Bronchial epithelial cell (primary cell): ENCODE results near the gene DGKI. TPM values are rescaled to one million over a fixed set of nuclear protein-coding genes. Genes with fewer than 3 reads are reported as not detected.

Source experiments
- DNase-seq: peaks from one replicate; pipeline ENCODE4 v3.0.0-alpha.2; 2010; ENCODE audit warnings: low read depth
- FAIRE-seq: peaks from 2 replicates; lab custom pipeline; 2011; peaks lifted over from hg19 to GRCh38; lab: Jason Lieb, UNC
- H3K27me3 ChIP-seq: 2 replicates; pipeline ENCODE4 v1.5.1; 2011; ENCODE audit warnings: low read length; ENCODE audit not compliant: control insufficient read depth, insufficient read depth
- H3K36me3 ChIP-seq: 2 replicates; pipeline ENCODE4 v1.5.1; 2011; ENCODE audit warnings: low read length; ENCODE audit not compliant: control insufficient read depth, insufficient read depth
- H3K4me3 ChIP-seq: 2 replicates; pipeline ENCODE4 v1.5.1; 2011; ENCODE audit warnings: mild to moderate bottlenecking, low read depth, low read length, control low read depth
- total RNA-seq: library from RNA; depleted of rRNA; stranded (reverse); fragments of >200 nt; gene quantifications from 2 replicates; pipeline ENCODE4 v1.2.1, GENCODE V29; 2014
- TF ChIP-seq, protein P1 (sequence below): IDR thresholded peaks from 2 replicates; pipeline ENCODE4 v1.5.1; 2011; ENCODE audit warnings: mild to moderate bottlenecking, moderate library complexity, low read length, control low read depth, inconsistent platforms; ENCODE audit not compliant: insufficient read depth, severe bottlenecking

The DGKI gene
- total RNA-seq, 1 donor from 2014 or later = under 0.01 TPM

DNA sequence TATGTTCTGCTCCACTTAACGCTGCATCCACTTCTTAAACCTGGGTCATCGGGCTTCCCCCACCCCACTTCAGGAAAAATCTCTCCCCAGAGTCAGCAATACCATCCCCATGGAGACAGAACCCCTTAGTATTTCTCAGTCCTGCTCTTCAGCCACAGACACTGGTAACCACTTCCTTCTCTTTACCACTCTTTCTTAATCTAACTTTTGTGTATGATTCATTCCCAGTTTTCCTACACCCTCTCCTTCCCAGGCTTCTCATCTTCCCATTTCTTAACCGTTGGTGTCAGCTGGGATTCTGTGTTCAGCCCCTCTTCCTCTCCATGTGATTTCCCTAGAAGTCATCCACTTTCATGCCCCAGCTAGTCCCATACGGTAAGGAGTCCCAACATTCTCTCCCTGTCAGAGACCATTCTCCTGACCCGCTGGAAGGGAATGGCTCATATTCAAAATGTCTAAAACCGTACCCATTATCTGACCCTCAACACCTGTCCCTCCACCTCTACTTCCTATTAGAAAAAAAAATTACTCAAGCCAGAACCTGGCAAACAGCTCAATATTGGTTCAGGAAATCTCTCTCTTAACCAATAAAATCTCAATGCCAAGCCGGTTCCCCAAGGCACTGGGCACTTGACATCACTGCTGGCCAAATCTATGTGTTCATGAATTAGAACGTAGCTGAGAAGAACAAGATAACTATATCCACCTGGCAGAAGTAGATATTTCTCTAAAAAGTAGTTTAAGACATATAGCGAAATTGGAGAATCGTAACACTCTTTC lies 89.4 kb downstream of the DGKI start:
- H3K4me3 ChIP-seq = no peak overlapping the region
- peaks cover 4% of the 10 kb centered on the region for H3K27me3 ChIP-seq
- H3K36me3 ChIP-seq = no peaks in the 10 kb centered on the region
- no peak for FAIRE-seq
- DNase-seq = peak; percentile 68
- TF ChIP-seq, protein P1, sequence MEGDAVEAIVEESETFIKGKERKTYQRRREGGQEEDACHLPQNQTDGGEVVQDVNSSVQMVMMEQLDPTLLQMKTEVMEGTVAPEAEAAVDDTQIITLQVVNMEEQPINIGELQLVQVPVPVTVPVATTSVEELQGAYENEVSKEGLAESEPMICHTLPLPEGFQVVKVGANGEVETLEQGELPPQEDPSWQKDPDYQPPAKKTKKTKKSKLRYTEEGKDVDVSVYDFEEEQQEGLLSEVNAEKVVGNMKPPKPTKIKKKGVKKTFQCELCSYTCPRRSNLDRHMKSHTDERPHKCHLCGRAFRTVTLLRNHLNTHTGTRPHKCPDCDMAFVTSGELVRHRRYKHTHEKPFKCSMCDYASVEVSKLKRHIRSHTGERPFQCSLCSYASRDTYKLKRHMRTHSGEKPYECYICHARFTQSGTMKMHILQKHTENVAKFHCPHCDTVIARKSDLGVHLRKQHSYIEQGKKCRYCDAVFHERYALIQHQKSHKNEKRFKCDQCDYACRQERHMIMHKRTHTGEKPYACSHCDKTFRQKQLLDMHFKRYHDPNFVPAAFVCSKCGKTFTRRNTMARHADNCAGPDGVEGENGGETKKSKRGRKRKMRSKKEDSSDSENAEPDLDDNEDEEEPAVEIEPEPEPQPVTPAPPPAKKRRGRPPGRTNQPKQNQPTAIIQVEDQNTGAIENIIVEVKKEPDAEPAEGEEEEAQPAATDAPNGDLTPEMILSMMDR = no peak

DNA sequence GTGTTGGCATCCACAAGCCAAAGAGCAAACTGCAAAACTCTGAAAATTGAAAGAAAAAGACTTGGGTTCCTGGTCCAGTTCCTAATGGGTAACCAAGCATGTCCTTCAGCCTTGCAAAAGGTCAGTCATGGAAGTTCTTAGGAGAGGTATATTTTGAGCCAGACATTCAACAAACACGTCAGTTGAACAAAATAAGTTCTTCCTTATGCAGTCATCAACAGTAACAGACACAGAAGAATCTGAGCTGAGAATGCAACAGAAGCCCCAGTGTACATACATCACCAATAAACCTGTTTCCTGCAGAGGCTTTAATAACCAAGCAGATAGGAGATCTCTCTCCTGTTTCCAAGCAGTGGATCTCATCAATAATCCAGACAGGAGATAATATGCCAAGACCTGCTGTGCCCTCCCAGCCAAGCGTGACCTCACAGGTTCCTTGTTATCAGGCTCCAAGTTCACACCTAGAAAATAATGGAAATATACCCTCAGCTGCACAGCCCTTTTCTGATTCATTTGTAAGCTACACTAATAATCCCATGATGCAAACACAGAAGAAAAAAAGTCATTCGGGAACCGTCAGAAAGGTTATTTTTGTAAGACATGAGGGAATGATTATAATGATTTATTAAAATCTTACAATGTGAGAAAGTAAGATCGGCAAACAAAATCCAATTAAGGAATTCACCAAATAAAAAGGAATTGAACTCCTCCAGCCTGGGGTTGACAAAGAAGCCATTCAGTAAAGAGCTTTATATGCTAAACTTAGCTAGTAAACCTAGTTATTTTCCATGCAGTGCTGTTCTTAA lies 90.7 kb downstream of the DGKI start:
- FAIRE-seq (no peak), DNase-seq (no peak)
- TF ChIP-seq, protein P1 = no peak
- Histone ChIP-seq H3K27me3 (peaks cover 4% of the 10 kb centered on the region), H3K4me3 (no peak overlapping the region), H3K36me3 (no peaks in the 10 kb centered on the region)

DNA sequence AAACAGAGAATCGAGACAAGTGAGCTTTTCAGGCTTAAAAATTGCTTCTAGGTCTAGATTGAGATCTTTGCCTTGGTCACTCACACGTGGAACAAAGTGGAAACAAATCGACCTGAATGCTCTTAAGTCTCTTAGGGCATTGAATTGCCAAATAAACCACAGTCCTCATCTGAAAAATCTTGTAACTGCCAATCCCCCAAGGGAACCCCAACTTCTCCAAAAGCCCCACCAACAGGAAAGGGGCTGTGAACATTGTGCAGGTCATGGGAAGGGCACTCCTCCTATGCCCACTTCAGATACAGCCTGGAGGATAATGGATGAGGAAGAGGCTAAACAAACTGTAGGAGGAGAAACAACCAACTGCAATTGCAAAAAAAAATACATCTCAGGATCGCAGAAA lies 91.3 kb downstream of the DGKI start:
- H3K27me3 ChIP-seq = peaks cover 4% of the 10 kb centered on the region

DNA sequence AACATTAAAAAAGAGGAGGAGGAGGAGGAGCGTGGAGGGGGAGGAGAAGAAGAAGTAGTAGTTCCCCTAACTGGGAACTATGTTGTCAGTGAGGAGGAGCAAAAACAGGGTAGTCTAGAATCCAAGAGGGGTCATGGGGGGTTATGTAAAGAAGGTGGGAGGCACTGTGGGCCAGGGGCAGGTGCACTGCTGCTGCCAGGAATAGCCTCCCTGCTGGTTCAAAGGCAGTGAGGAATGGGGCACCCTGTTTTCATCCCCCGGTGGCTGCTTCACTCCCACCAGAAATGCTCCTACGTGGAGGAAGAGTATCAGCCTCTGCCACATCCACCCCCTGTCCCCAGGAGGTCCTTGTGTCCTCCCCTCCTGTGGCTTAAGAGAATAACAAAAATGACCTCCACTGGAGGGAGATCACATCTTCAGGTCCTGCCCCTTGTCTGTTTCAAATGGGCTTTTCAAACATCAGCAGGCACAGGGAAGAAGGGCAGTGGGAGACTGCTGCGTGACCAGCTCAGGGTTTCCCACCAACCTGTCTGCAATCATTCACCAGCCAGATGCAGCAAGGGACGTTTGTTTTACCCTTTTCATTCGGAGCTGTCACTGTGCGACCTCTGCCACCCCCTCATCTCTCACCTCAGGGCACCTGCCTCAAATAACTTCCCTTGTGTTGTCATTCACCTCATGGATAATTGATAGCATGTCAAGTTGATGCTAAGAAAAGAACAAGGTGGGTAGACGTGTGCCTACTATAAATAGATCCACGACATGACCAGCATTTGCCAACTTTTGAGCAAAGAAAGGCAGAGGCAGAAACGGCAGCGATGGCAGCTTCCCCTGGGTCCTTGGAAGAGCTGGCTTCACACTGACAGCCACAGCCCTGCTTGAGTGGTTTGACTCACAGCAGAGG lies 92.6 kb downstream of the DGKI start:
- Histone ChIP-seq H3K27me3 (peaks cover 4% of the 10 kb centered on the region), H3K4me3 (no peak overlapping the region), H3K36me3 (no peaks in the 10 kb centered on the region)
- TF ChIP-seq, protein P1 = no peak
- FAIRE-seq (no peak), DNase-seq (no peak)

More for the DNA sequence above, 91.3 kb downstream of the DGKI start:
- DNase-seq = no peak
- TF ChIP-seq, protein P1 = no peak
- no peak overlapping the region for H3K4me3 ChIP-seq
- FAIRE-seq = no peak
- no peaks in the 10 kb centered on the region for H3K36me3 ChIP-seq

DNA sequence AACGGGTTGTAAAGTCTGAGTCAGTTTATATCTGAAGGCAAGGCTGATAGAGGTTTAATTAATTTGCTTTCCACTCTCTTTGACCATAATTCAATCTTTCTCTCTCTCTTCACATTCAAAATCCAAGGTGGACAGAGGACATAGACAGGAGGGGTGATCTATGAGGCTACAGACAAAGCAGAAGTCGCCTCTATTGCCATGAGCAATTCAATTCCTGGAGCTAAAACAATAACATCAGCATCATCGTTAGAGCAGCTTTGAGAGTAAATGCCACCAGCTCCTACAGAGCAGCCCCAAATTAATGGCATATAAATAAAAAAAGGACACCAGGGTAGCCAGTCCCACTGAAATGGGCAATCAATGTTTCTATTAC lies 93.2 kb downstream of the DGKI start:
- DNase-seq (no peak), FAIRE-seq (no peak)
- TF ChIP-seq, protein P1 = no peak
- H3K4me3 ChIP-seq = no peak overlapping the region
- peaks cover 4% of the 10 kb centered on the region for H3K27me3 ChIP-seq
- no peaks in the 10 kb centered on the region for H3K36me3 ChIP-seq
